HG02870 (cell line): ENCODE results near the gene MAP3K2.
"Not testable (repeated sequence)": the region's sequence is repeated elsewhere in the genome, so short reads cannot be mapped to it uniquely, and the experiment has no call there.

Experiments
- ATAC-seq: cut with Tn5 transposase; IDR thresholded peaks from one replicate; pipeline ENCODE4 v1.9.1; 2021; ENCODE audit warnings: mild to moderate bottlenecking, moderate library complexity; ENCODE audit not compliant: unreplicated experiment

MAP3K2 gene

GRCh38 chr2:127421116-127421800 is 33.5 kb upstream of the MAP3K2 start:
- no peak for ATAC-seq

- ATAC-seq = no peak
These were observed 32.5 kb upstream of the MAP3K2 start for GRCh38 chr2:127420039-127420864.

GRCh38 chr2:127419448-127420038 is 31.8 kb upstream of the MAP3K2 start:
- no peak for ATAC-seq

GRCh38 chr2:127419112-127419430 is 31.3 kb upstream of the MAP3K2 start:
- no peak for ATAC-seq

- ATAC-seq = no peak
These were observed 30.7 kb upstream of the MAP3K2 start, which contains the start of gene PROC for GRCh38 chr2:127418300-127419111. Gene PROC (plus strand): TSS chr2:127418427. CDS start chr2:127419943, 1,516 bp downstream.

GRCh38 chr2:127417406-127417805 is 29.6 kb upstream of the MAP3K2 start:
- ATAC-seq = no peak

- ATAC-seq = no peak
These were observed 28.8 kb upstream of the MAP3K2 start for GRCh38 chr2:127416506-127417001.

- peak; percentile 62 for ATAC-seq
These were observed 28.1 kb upstream of the MAP3K2 start for GRCh38 chr2:127415593-127416505.

- ATAC-seq = no peak
These were observed 27.1 kb upstream of the MAP3K2 start for GRCh38 chr2:127414638-127415592.

- no peak for ATAC-seq
These were observed 26.2 kb upstream of the MAP3K2 start for GRCh38 chr2:127413782-127414637.

GRCh38 chr2:127413200-127413599 is 25.4 kb upstream of the MAP3K2 start:
- no peak for ATAC-seq

- ATAC-seq = no peak
These were observed 24.0 kb upstream of the MAP3K2 start for GRCh38 chr2:127411653-127412369.

- peak; percentile 63 for ATAC-seq
These were observed 23.3 kb upstream of the MAP3K2 start for GRCh38 chr2:127410871-127411652.

- not testable (repeated sequence) for ATAC-seq
These were observed 21.9 kb upstream of the MAP3K2 start for GRCh38 chr2:127409716-127410115.

- no peak for ATAC-seq
These were observed 21.0 kb upstream of the MAP3K2 start for GRCh38 chr2:127408807-127409099.

- peak; percentile 32 for ATAC-seq
These were observed 20.4 kb upstream of the MAP3K2 start for GRCh38 chr2:127408004-127408806.
